H1 (cell line): ENCODE measurements around the gene ELL. TPM values are rescaled to one million over a fixed set of nuclear protein-coding genes. Genes with fewer than 3 reads are reported as not detected.

Source experiments
- CTCF ChIA-PET: fragments of 300-600 bp; sonication (Branson Sonifier 250); formaldehyde crosslinking; loops from one replicate; lab custom pipeline; 2021; ENCODE audit not compliant: partially characterized antibody; lab: Charles Lee
- POLR2A ChIA-PET: fragments of 300-600 bp; sonication (Branson Sonifier 250); formaldehyde crosslinking; loops from one replicate; lab custom pipeline; 2021; ENCODE audit warnings: inconsistent platforms; ENCODE audit not compliant: partially characterized antibody; lab: Charles Lee
- DNase-seq, 2 experiments: peaks; one replicate each; pipeline versions ENCODE4 v3.0.0 to v3.0.0-alpha.2; 2010 to 2022; ENCODE audit warnings: low spot score in 2 of 2, low read depth in 1 of 2, mixed read lengths in 1 of 2
- FAIRE-seq: peaks from 2 replicates; lab custom pipeline; 2011; peaks lifted over from hg19 to GRCh38; lab: Jason Lieb, UNC
- H2AFZ ChIP-seq: 2 replicates; pipeline ENCODE4 v1.8.1; 2012; ENCODE audit warnings: low read length, inconsistent platforms
- H2AK5ac ChIP-seq: 2 replicates; pipeline ENCODE4 v1.6.1; 2013; ENCODE audit warnings: low read depth, low read length
- H2BK120ac ChIP-seq: replicated peaks from 2 replicates; pipeline ENCODE3; 2013; ENCODE audit warnings: low read depth, low read length, inconsistent platforms
- H2BK12ac ChIP-seq: 2 replicates; pipeline ENCODE4 v1.6.1; 2013; ENCODE audit warnings: low read depth, low read length
- H2BK15ac ChIP-seq: 2 replicates; pipeline ENCODE4 v1.6.1; 2013; ENCODE audit warnings: low read length
- H2BK20ac ChIP-seq: 2 replicates; pipeline ENCODE4 v1.6.1; 2013; ENCODE audit warnings: low read length
- H2BK5ac ChIP-seq: 2 replicates; pipeline ENCODE4 v1.6.1; 2013; ENCODE audit warnings: low read depth, low read length
- H3K14ac ChIP-seq: 2 replicates; pipeline ENCODE4 v1.6.1; 2013; ENCODE audit warnings: inconsistent platforms; ENCODE audit not compliant: insufficient read length
- H3K18ac ChIP-seq: 2 replicates; pipeline ENCODE4 v1.6.1; 2013; ENCODE audit warnings: low read length; ENCODE audit errors: extremely low read depth
- H3K23ac ChIP-seq: 2 replicates; pipeline ENCODE4 v1.6.1; 2013; ENCODE audit warnings: inconsistent platforms; ENCODE audit not compliant: insufficient read length
- H3K23me2 ChIP-seq: 2 replicates; pipeline ENCODE4 v1.6.1; 2013; ENCODE audit warnings: low read depth, low read length
- H3K27ac ChIP-seq: 2 replicates; pipeline ENCODE4 v1.6.1; 2011; ENCODE audit warnings: low read depth, low read length, inconsistent platforms
- H3K27me3 ChIP-seq, 4 experiments: replicated peaks in 1 of 4; 1 replicate in 1 of 4; 2 replicates in 3 of 4; pipeline versions ENCODE4 v1.6.1 to v1.8.1; 2011 to 2013; ENCODE audit warnings: low read length in 3 of 4, mild to moderate bottlenecking in 3 of 4, inconsistent platforms in 2 of 4, mixed read lengths in 2 of 4, moderate library complexity in 1 of 4; ENCODE audit not compliant: control insufficient read depth in 3 of 4, insufficient read depth in 3 of 4; ENCODE audit errors: extremely low read depth in 1 of 4
- H3K36me3 ChIP-seq, 4 experiments: 2 replicates each; pipeline versions ENCODE4 v1.6.1 to v1.8.1; 2011 to 2013; ENCODE audit warnings: mild to moderate bottlenecking in 4 of 4, low read length in 3 of 4, moderate library complexity in 2 of 4, control low read depth in 1 of 4, inconsistent platforms in 1 of 4; ENCODE audit not compliant: insufficient read depth in 4 of 4, control insufficient read depth in 2 of 4
- H3K4ac ChIP-seq: replicated peaks from 2 replicates; pipeline ENCODE3; 2013; ENCODE audit warnings: low read length, low read depth, mixed read lengths, inconsistent platforms; ENCODE audit not compliant: insufficient read length
- H3K4me1 ChIP-seq, 4 experiments: replicated peaks in 1 of 4; 1 replicate in 1 of 4; 2 replicates in 3 of 4; pipeline versions ENCODE4 v1.6.1 to v1.8.1; 2011 to 2013; ENCODE audit warnings: low read length in 3 of 4, inconsistent platforms in 2 of 4, mixed read lengths in 1 of 4; ENCODE audit not compliant: insufficient read depth in 4 of 4, control insufficient read depth in 3 of 4
- H3K4me2 ChIP-seq, 2 experiments: 2 replicates each; pipeline versions ENCODE4 v1.6.1 to v1.8.1; 2011 to 2013; ENCODE audit warnings: low read depth in 2 of 2, low read length in 2 of 2, control low read depth in 1 of 2, inconsistent platforms in 1 of 2, mild to moderate bottlenecking in 1 of 2; ENCODE audit not compliant: insufficient read depth in 1 of 2
- H3K4me3 ChIP-seq, 4 experiments: fragments of 200-600, 300-600 bp in 1 of 4; sonication (generic), shearing (Covaris generic), sonication (Bioruptor Twin) in 1 of 4; 2 replicates each; pipeline versions ENCODE4 v1.5.1 to v1.8.1; 2011 to 2016; ENCODE audit warnings: low read length in 4 of 4, low read depth in 3 of 4, control low read depth in 2 of 4, inconsistent platforms in 2 of 4, mild to moderate bottlenecking in 2 of 4, mixed read lengths in 1 of 4, moderate library complexity in 1 of 4; ENCODE audit not compliant: insufficient read depth in 2 of 4; ENCODE audit errors: extremely low read depth in 1 of 4
- H3K56ac ChIP-seq: replicated peaks from 2 replicates; pipeline ENCODE3; 2013; ENCODE audit warnings: low read depth, mild to moderate bottlenecking, mixed read lengths, low read length, inconsistent platforms; ENCODE audit not compliant: insufficient read length
- H3K79me1 ChIP-seq: 2 replicates; pipeline ENCODE4 v1.6.1; 2013; ENCODE audit warnings: low read depth, low read length, control low read depth
- H3K79me2 ChIP-seq, 2 experiments: 2 replicates each; pipeline versions ENCODE4 v1.6.1 to v1.8.1; 2012 to 2013; ENCODE audit warnings: low read length in 2 of 2, mild to moderate bottlenecking in 2 of 2, inconsistent platforms in 1 of 2; ENCODE audit not compliant: insufficient read depth in 2 of 2, control insufficient read depth in 1 of 2
- H3K9ac ChIP-seq, 4 experiments: replicated peaks in 1 of 4; 1 replicate in 1 of 4; 2 replicates in 3 of 4; pipeline versions ENCODE4 v1.6.1 to v1.8.1; 2011 to 2013; ENCODE audit warnings: low read depth in 3 of 4, low read length in 3 of 4, control low read depth in 2 of 4, mild to moderate bottlenecking in 2 of 4, moderate library complexity in 2 of 4, inconsistent platforms in 1 of 4; ENCODE audit errors: extremely low read depth in 1 of 4
- H3K9me3 ChIP-seq, 2 experiments: 2 replicates each; pipeline versions ENCODE4 v1.6.1 to v1.8.1; 2012 to 2013; ENCODE audit warnings: mild to moderate bottlenecking in 2 of 2, moderate library complexity in 2 of 2, control low read depth in 1 of 2, inconsistent platforms in 1 of 2, low read depth in 1 of 2, low read length in 1 of 2, mixed read lengths in 1 of 2; ENCODE audit not compliant: insufficient read depth in 2 of 2
- H4K20me1 ChIP-seq, 2 experiments: replicated peaks in 1 of 2; 2 replicates each; pipeline versions ENCODE3 to v1.8.1; 2011 to 2013; ENCODE audit warnings: inconsistent platforms in 2 of 2, low read length in 2 of 2, mild to moderate bottlenecking in 1 of 2; ENCODE audit not compliant: insufficient read depth in 2 of 2, control insufficient read depth in 1 of 2
- H4K5ac ChIP-seq: 2 replicates; pipeline ENCODE4 v1.6.1; 2013; ENCODE audit warnings: low read length, low read depth, mixed read lengths, inconsistent platforms; ENCODE audit not compliant: insufficient read length
- H4K8ac ChIP-seq: 2 replicates; pipeline ENCODE4 v1.8.0; 2013; ENCODE audit warnings: mild to moderate bottlenecking, moderate library complexity, low read length, inconsistent platforms; ENCODE audit not compliant: insufficient read depth; ENCODE audit errors: extremely low read depth
- H4K91ac ChIP-seq: replicated peaks from 2 replicates; pipeline ENCODE3; 2013; ENCODE audit warnings: low read length, mixed read lengths, inconsistent platforms; ENCODE audit not compliant: insufficient read length
- CBX8 ChIP-seq: fragments of 300-800, 300-1000 bp; sonication (generic); IDR thresholded peaks from 2 replicates; pipeline ENCODE4 v1.7.1; 2016; ENCODE audit warnings: low read depth, low read length, borderline replicate concordance
- CEBPB ChIP-seq: IDR thresholded peaks from 2 replicates; pipeline ENCODE4 v1.6.1; 2012; ENCODE audit warnings: low read depth, low read length
- E2F6 ChIP-seq: IDR thresholded peaks from 2 replicates; pipeline ENCODE4 v1.6.1; 2012; ENCODE audit warnings: inconsistent platforms
- EZH2 ChIP-seq: fragments of 200-600 bp; sonication (generic); IDR thresholded peaks from 2 replicates; pipeline ENCODE4 v1.7.1; 2012; ENCODE audit warnings: low read depth, mild to moderate bottlenecking, moderate library complexity, low read length, inconsistent platforms; ENCODE audit not compliant: severe bottlenecking
- JUND ChIP-seq: IDR thresholded peaks from 2 replicates; pipeline ENCODE4 v1.6.1; 2011; ENCODE audit warnings: mild to moderate bottlenecking, improper control_type of control experiment, low read length
- KDM4A ChIP-seq: IDR thresholded peaks from one replicate; pipeline ENCODE4 v1.7.1; 2012; ENCODE audit warnings: low read depth, mild to moderate bottlenecking, moderate library complexity, low read length, inconsistent platforms; ENCODE audit not compliant: severe bottlenecking
- MAFK ChIP-seq: IDR thresholded peaks from 2 replicates; pipeline ENCODE4 v1.6.1; 2012; ENCODE audit warnings: low read depth, mild to moderate bottlenecking, improper control_type of control experiment, low read length
- NRF1 ChIP-seq: IDR thresholded peaks from 2 replicates; pipeline ENCODE4 v1.6.1; 2011; ENCODE audit warnings: mild to moderate bottlenecking, low read depth, low read length, improper control_type of control experiment
- RFX5 ChIP-seq: IDR thresholded peaks from 2 replicates; pipeline ENCODE4 v1.6.1; 2011; ENCODE audit warnings: low read depth, low read length, improper control_type of control experiment, borderline replicate concordance
- SRF ChIP-seq: IDR thresholded peaks from 2 replicates; pipeline ENCODE4 v1.6.1; 2011; ENCODE audit warnings: mild to moderate bottlenecking, low read depth, low read length, moderate library complexity
- TAF1 ChIP-seq: IDR thresholded peaks from 2 replicates; pipeline ENCODE4 v1.6.1; 2011; ENCODE audit warnings: mild to moderate bottlenecking, low read depth, low read length
- TEAD4 ChIP-seq: IDR thresholded peaks from 2 replicates; pipeline ENCODE4 v1.6.1; 2012; ENCODE audit warnings: low read depth, low read length, inconsistent platforms, mixed read lengths
- WGBS, 2 experiments: shearing (Covaris generic) in 1 of 2; methylation state at CpG; one replicate each; pipeline versions ENCODE4 v1.1.6 to v1.1.7; 2013 to 2015; ENCODE audit warnings: low lambda C conversion rate in 2 of 2, mixed read lengths in 2 of 2, inconsistent platforms in 1 of 2, low coverage in 1 of 2, missing lambda C conversion rate in 1 of 2; ENCODE audit not compliant: insufficient replicate concordance in 2 of 2, insufficient coverage in 1 of 2, insufficient read length in 1 of 2; ENCODE audit errors: extremely low coverage in 1 of 2, missing lambda C conversion rate in 1 of 2; 5-methylcytosine and 5-hydroxymethylcytosine counted together
- polyA plus RNA-seq, 7 experiments: library from polyadenylated mRNA; depleted of rRNA in 3 of 7; stranded (reverse) in 5 of 7; unstranded in 2 of 7; fragments of >200 nt in 5 of 7; fragments of 200-250 nt in 2 of 7; gene quantifications; 1 replicate in 5 of 7; 2 replicates in 1 of 7; 4 replicates in 1 of 7; pipeline versions ENCODE4 v1.2.1 to v1.2.3, GENCODE V29; 2011 to 2013; ENCODE audit warnings: missing spikeins in 2 of 7, mixed read lengths in 2 of 7
- total RNA-seq: library from RNA; stranded (reverse); fragmentation: NEBNext Ultra II Directional; extraction: Animal tissue kit (Norgen Biotek cat#: 25700); gene quantifications from 2 replicates; pipeline ENCODE4 v1.2.1, GENCODE V29; 2021

Gene ELL
- total and polyA plus RNA-seq, 2 of the 8 experiments (the other 6 are each of a cell fraction or from before 2014, with no cell fraction given) = 5.2 to 10.5 TPM

DNA sequence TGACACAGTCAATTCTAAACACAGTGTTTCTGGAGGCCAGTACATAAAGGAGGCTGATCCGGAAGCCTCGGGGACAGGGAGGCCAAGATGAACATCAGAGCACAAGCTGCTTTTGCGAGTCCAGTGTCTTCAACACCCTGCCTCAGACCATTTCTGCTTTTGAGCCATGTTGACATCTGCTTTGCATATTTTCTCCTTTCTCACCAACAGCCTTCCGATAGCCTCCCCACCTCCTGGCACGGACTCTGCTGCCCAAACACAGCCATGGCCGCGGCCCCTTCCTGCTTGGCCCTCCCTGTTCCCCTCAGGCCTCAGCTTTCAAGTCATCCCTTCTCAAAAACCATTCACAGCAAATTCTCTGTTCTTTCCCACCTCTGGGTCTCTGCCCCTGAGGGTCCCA is 128.0 kb downstream of the ELL start:
- TF ChIP-seq MAFK (no peak), NRF1 (no peak), JUND (no peak), CEBPB (no peak), TAF1 (no peak), E2F6 (no peak), EZH2 (no peak), TEAD4 (no peak), SRF (no peak), CBX8 (no peak), RFX5 (no peak), KDM4A (no peak)
- TF ChIP-seq, all 59 proteins: peak for 0

More for the DNA sequence above, 128.0 kb downstream of the ELL start:
- no peak overlapping the region for H4K8ac ChIP-seq
- H3K79me2 ChIP-seq = no peaks in the 10 kb centered on the region
- H4K5ac ChIP-seq = no peak overlapping the region
- H3K4me1 ChIP-seq = peaks cover 0 to 12% (median 4%) of the 10 kb centered on the region in 4 experiments; a peak in 5 of 7 replicates
- no peak overlapping the region for H3K56ac ChIP-seq
- no peak for FAIRE-seq
- H3K14ac ChIP-seq = no peak overlapping the region
- H2BK120ac ChIP-seq = no peak overlapping the region
- POLR2A ChIA-PET = interaction anchor here (2.0 kb wide), 1 partner anchor 21 kb away, joined by 4 read pairs; no protein-coding TSS in a partner anchor
- no peak overlapping the region for H2AFZ ChIP-seq
- 95% methylated on average over 7 of the region's 7 CpGs; no CpG with 5 or more reads in 1 of the 2 experiments for WGBS, 2 experiments
- H3K9ac ChIP-seq = no peak overlapping the region
- no peaks in the 10 kb centered on the region for H3K9me3 ChIP-seq
- no peak overlapping the region for H3K23ac ChIP-seq
- no peaks in the 10 kb centered on the region for H3K36me3 ChIP-seq
- H3K79me1 ChIP-seq = no peaks in the 10 kb centered on the region
- H2AK5ac ChIP-seq = no peak overlapping the region
- H3K18ac ChIP-seq = no peak overlapping the region
- H3K4ac ChIP-seq = no peak overlapping the region
- no peak overlapping the region for H2BK12ac ChIP-seq
- no peak overlapping the region for H3K4me3 ChIP-seq
- DNase-seq = no peak
- no peak overlapping the region for H2BK5ac ChIP-seq
- H3K4me2 ChIP-seq = no peak overlapping the region
- no peak overlapping the region for H3K27ac ChIP-seq
- no peak overlapping the region for H2BK15ac ChIP-seq
- peaks cover 0 to 9% (median 7%) of the 10 kb centered on the region in 4 experiments; a peak in 6 of 7 replicates for H3K27me3 ChIP-seq
- H4K20me1 ChIP-seq = no peaks in the 10 kb centered on the region
- CTCF ChIA-PET = interaction anchor here (0.8 to 10.4 kb wide), 6 partner anchors 20 to 116 kb away, joined by 3 to 177 read pairs (median 3); partner anchors contain the start of gene SSBP4
- H2BK20ac ChIP-seq = 0 out of 2 replicates have a peak overlapping the region, but pooled peaks have one; percentile 4
- H4K91ac ChIP-seq = no peak overlapping the region
- no peaks in the 10 kb centered on the region for H3K23me2 ChIP-seq
